ENCODE measurements around the gene COP1.

The COP1 gene

DNA sequence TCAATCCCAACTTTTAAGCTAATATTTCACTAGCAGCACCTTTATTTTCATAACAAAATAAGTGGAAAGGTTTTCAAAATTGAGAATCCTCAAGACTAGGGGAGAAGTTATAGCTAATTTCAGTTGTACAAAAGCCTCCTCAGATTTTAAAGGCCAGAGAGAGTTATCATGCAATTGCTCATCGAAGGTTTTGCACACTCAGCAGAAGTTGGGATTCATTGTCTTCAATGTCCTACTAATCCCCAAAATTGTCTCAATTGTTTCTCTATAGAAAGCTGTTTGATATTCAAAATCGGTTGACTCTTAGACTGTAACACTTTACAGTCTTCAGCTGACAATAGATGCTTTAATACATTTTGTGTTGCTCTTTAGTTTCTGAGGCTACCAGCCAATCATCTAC is 293.0 kb downstream of the COP1 start:
- WGBS (ENCODE audit: extremely low coverage, insufficient coverage, insufficient read length): no CpG with 5 or more reads among the region's 2 CpGs

DNA sequence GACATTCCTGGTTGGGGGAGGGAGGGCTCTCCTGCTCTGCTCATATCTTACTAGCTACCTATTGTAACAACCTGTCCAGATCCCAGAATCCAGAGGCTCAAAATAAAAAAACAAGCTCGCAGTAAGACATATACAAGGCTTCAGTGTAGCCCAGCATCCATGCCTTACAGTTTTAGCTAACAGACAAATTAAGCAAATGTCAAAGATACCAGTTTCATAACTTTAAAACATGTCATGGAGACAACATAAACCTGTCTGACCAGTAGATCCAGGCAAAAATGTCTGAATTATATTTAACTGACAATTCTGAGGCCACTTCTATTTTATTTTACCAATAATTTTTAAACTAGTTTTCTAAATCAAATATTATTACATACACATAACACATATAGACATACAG is 295.9 kb downstream of the COP1 start:
- Histone ChIP-seq H3K27ac (ENCODE audit: low read depth, low read length) (no peak overlapping the region), H3K79me2 (ENCODE audit: control insufficient read depth, insufficient read depth, low read length, poor library complexity) (no peaks in the 10 kb centered on the region), H3K36me3 (ENCODE audit: control insufficient read depth in 1 of 2, insufficient read depth in 2 of 2, low read length in 2 of 2) (peaks cover 2 to 4% of the 10 kb centered on the region in 2 experiments), H3K18ac (ENCODE audit: low read length) (no peak overlapping the region), H4K8ac (ENCODE audit: low read depth, low read length) (no peak overlapping the region), H3K4ac (ENCODE audit: low read depth, low read length) (no peak overlapping the region), H3K27me3 (ENCODE audit: insufficient read depth, low read length) (no peaks in the 10 kb centered on the region), H2AK5ac (ENCODE audit: low read length) (no peak overlapping the region), H3K79me1 (ENCODE audit: low read length) (no peaks in the 10 kb centered on the region), H3K4me2 (ENCODE audit: low read length) (no peak overlapping the region), H3K4me3 (ENCODE audit: low read depth, low read length) (no peak overlapping the region), H4K12ac (ENCODE audit: low read depth, low read length) (no peak overlapping the region), H3K4me1 (ENCODE audit: control insufficient read depth in 1 of 2, insufficient read depth in 2 of 2, low read length in 2 of 2) (no peaks in the 10 kb centered on the region), H2BK12ac (ENCODE audit: low read length) (no peak overlapping the region), H2AFZ (ENCODE audit: insufficient read depth, low read length, poor library complexity) (no peak overlapping the region), H4K91ac (ENCODE audit: low read depth, low read length) (no peak overlapping the region), H3K23ac (ENCODE audit: low read length) (no peak overlapping the region), H2BK5ac (ENCODE audit: low read depth, low read length, poor library complexity) (no peak overlapping the region), H3K9me3 (ENCODE audit: insufficient read depth, low read depth, low read length) (no peaks in the 10 kb centered on the region), H3K14ac (ENCODE audit: low read length) (no peak overlapping the region), H2BK120ac (ENCODE audit: insufficient read depth, low read length, poor library complexity) (no peak overlapping the region), H3K9ac (ENCODE audit: low read length) (no peak overlapping the region)
- no CpG with 5 or more reads among the region's 1 CpG for WGBS (ENCODE audit: extremely low coverage, insufficient coverage, insufficient read length)
- DNase-seq: peak in 1 of 2 donors; percentile 73

More for the DNA sequence above, 293.0 kb downstream of the COP1 start:
- Histone ChIP-seq H3K79me1 (ENCODE audit: low read length) (no peaks in the 10 kb centered on the region), H3K23ac (ENCODE audit: low read length) (no peak overlapping the region), H2BK5ac (ENCODE audit: low read depth, low read length, poor library complexity) (no peak overlapping the region), H3K18ac (ENCODE audit: low read length) (no peak overlapping the region), H3K27ac (ENCODE audit: low read depth, low read length) (no peak overlapping the region), H4K12ac (ENCODE audit: low read depth, low read length) (no peak overlapping the region), H3K36me3 (ENCODE audit: control insufficient read depth in 1 of 2, insufficient read depth in 2 of 2, low read length in 2 of 2) (peaks cover 0 to 4% of the 10 kb centered on the region in 2 experiments), H3K9me3 (ENCODE audit: insufficient read depth, low read depth, low read length) (no peaks in the 10 kb centered on the region), H2BK120ac (ENCODE audit: insufficient read depth, low read length, poor library complexity) (no peak overlapping the region), H4K91ac (ENCODE audit: low read depth, low read length) (no peak overlapping the region), H3K79me2 (ENCODE audit: control insufficient read depth, insufficient read depth, low read length, poor library complexity) (no peaks in the 10 kb centered on the region), H3K4me1 (ENCODE audit: control insufficient read depth in 1 of 2, insufficient read depth in 2 of 2, low read length in 2 of 2) (no peaks in the 10 kb centered on the region), H3K4me2 (ENCODE audit: low read length) (no peak overlapping the region), H3K4me3 (ENCODE audit: low read depth, low read length) (no peak overlapping the region), H3K9ac (ENCODE audit: low read length) (no peak overlapping the region), H2BK12ac (ENCODE audit: low read length) (no peak overlapping the region), H3K14ac (ENCODE audit: low read length) (no peak overlapping the region), H4K8ac (ENCODE audit: low read depth, low read length) (no peak overlapping the region), H3K27me3 (ENCODE audit: insufficient read depth, low read length) (no peaks in the 10 kb centered on the region), H2AFZ (ENCODE audit: insufficient read depth, low read length, poor library complexity) (no peak overlapping the region), H3K4ac (ENCODE audit: low read depth, low read length) (no peak overlapping the region), H2AK5ac (ENCODE audit: low read length) (no peak overlapping the region)
- no peak for DNase-seq

DNA sequence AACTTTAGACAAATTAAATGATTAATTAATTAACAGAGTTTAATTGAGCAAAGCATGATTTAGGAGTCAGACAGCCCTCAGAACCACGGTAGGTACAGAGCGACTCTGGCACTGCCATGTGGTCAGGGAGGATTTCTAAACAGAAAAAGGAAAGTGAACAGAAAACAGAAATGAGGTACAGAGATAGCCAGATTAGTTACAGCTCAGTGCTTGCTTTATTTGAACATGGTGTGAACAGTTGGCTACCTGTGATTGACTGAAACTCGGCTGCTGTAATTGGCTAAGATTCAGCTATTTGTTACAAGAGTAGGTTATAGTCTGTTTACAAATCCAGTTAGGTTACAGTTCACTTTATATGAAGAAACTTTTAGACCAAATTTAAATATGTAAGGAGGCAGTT is 300.7 kb downstream of the COP1 start:
- H3K9me3 ChIP-seq (ENCODE audit: insufficient read depth, low read depth, low read length): peaks cover 2% of the 10 kb centered on the region
- no peaks in the 10 kb centered on the region for H3K27me3 ChIP-seq (ENCODE audit: insufficient read depth, low read length)
- H2BK12ac ChIP-seq (ENCODE audit: low read length): no peak overlapping the region
- H3K18ac ChIP-seq (ENCODE audit: low read length): no peak overlapping the region
- H3K4me1 ChIP-seq (ENCODE audit: control insufficient read depth in 1 of 2, insufficient read depth in 2 of 2, low read length in 2 of 2): no peaks in the 10 kb centered on the region
- no peak overlapping the region for H2BK5ac ChIP-seq (ENCODE audit: low read depth, low read length, poor library complexity)
- no peak overlapping the region for H3K27ac ChIP-seq (ENCODE audit: low read depth, low read length)
- H4K91ac ChIP-seq (ENCODE audit: low read depth, low read length): no peak overlapping the region
- no peak overlapping the region for H3K9ac ChIP-seq (ENCODE audit: low read length)
- no peak overlapping the region for H4K12ac ChIP-seq (ENCODE audit: low read depth, low read length)
- H3K4me3 ChIP-seq (ENCODE audit: low read depth, low read length): no peak overlapping the region
- no peak overlapping the region for H2AK5ac ChIP-seq (ENCODE audit: low read length)
- no peak for DNase-seq
- no peak overlapping the region for H4K8ac ChIP-seq (ENCODE audit: low read depth, low read length)
- no peak overlapping the region for H2BK120ac ChIP-seq (ENCODE audit: insufficient read depth, low read length, poor library complexity)
- peaks cover 4% of the 10 kb centered on the region in 2 experiments for H3K36me3 ChIP-seq (ENCODE audit: control insufficient read depth in 1 of 2, insufficient read depth in 2 of 2, low read length in 2 of 2)
- H2AFZ ChIP-seq (ENCODE audit: insufficient read depth, low read length, poor library complexity): no peak overlapping the region
- H3K23ac ChIP-seq (ENCODE audit: low read length): no peak overlapping the region
- no peak overlapping the region for H3K4me2 ChIP-seq (ENCODE audit: low read length)
- WGBS (ENCODE audit: extremely low coverage, insufficient coverage, insufficient read length): no CpG with 5 or more reads among the region's 3 CpGs
- no peaks in the 10 kb centered on the region for H3K79me2 ChIP-seq (ENCODE audit: control insufficient read depth, insufficient read depth, low read length, poor library complexity)
- H3K79me1 ChIP-seq (ENCODE audit: low read length): no peaks in the 10 kb centered on the region
- no peak overlapping the region for H3K4ac ChIP-seq (ENCODE audit: low read depth, low read length)
- no peak overlapping the region for H3K14ac ChIP-seq (ENCODE audit: low read length)

DNA sequence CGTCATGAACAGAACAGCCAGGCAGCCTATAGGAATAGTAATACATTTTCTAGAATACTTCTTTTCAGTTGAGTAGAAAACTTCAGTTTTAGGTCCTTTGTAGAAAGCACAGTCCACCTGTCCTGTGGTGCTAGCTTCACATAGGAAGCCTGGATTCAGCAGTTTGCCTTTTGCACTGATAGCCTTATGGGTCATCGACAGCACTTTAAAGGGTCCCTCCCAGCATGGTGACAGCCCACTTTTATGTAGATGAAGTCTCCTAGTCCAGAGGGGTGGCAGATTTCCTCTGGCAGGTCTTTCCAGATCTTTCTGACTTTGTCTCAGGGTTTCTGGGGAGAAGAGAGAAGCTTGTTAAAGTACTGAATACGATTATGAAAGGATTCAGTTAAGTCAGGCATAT is 302.3 kb downstream of the COP1 start:
- DNase-seq: no peak
- H2BK120ac ChIP-seq (ENCODE audit: insufficient read depth, low read length, poor library complexity): no peak overlapping the region
- no CpG with 5 or more reads among the region's 3 CpGs for WGBS (ENCODE audit: extremely low coverage, insufficient coverage, insufficient read length)

More for the DNA sequence above, 302.3 kb downstream of the COP1 start:
- Histone ChIP-seq H3K4ac (ENCODE audit: low read depth, low read length) (no peak overlapping the region), H3K9me3 (ENCODE audit: insufficient read depth, low read depth, low read length) (peaks cover 2% of the 10 kb centered on the region), H3K27ac (ENCODE audit: low read depth, low read length) (no peak overlapping the region), H3K14ac (ENCODE audit: low read length) (no peak overlapping the region), H4K91ac (ENCODE audit: low read depth, low read length) (no peak overlapping the region), H3K9ac (ENCODE audit: low read length) (no peak overlapping the region), H2BK12ac (ENCODE audit: low read length) (no peak overlapping the region), H3K4me3 (ENCODE audit: low read depth, low read length) (no peak overlapping the region), H3K23ac (ENCODE audit: low read length) (no peak overlapping the region), H3K79me1 (ENCODE audit: low read length) (no peaks in the 10 kb centered on the region), H4K8ac (ENCODE audit: low read depth, low read length) (no peak overlapping the region), H3K79me2 (ENCODE audit: control insufficient read depth, insufficient read depth, low read length, poor library complexity) (no peaks in the 10 kb centered on the region), H2AFZ (ENCODE audit: insufficient read depth, low read length, poor library complexity) (no peak overlapping the region), H3K27me3 (ENCODE audit: insufficient read depth, low read length) (no peaks in the 10 kb centered on the region), H3K18ac (ENCODE audit: low read length) (no peak overlapping the region), H2BK5ac (ENCODE audit: low read depth, low read length, poor library complexity) (no peak overlapping the region), H3K36me3 (ENCODE audit: control insufficient read depth in 1 of 2, insufficient read depth in 2 of 2, low read length in 2 of 2) (peaks cover 2 to 4% of the 10 kb centered on the region in 2 experiments), H3K4me1 (ENCODE audit: control insufficient read depth in 1 of 2, insufficient read depth in 2 of 2, low read length in 2 of 2) (no peaks in the 10 kb centered on the region), H2AK5ac (ENCODE audit: low read length) (no peak overlapping the region), H3K4me2 (ENCODE audit: low read length) (no peak overlapping the region), H4K12ac (ENCODE audit: low read depth, low read length) (no peak overlapping the region)

Data from trophoblast cell (in vitro differentiated cells and primary cell).